DND-41 (cell line): ENCODE data around the gene THRA.
A peak's percentile ranks its signal among the peaks of the same experiment; 100 is the strongest.

ENCODE experiments used
- ATAC-seq: fragments of 200-7000 bp; cut with Tn5 transposase; 3 replicates; pipeline ENCODE4 v1.9.1; 2021; ENCODE audit warnings: low read depth; ENCODE audit not compliant: insufficient read depth
- DNase-seq: peaks from one replicate; pipeline ENCODE4 v3.0.0-alpha.2; 2020
- H2AFZ ChIP-seq: 2 replicates; pipeline ENCODE4 v1.6.0; 2012; ENCODE audit warnings: low read depth, low read length
- H3K27ac ChIP-seq: 2 replicates; pipeline ENCODE4 v1.5.1; 2012; ENCODE audit warnings: low read length, inconsistent platforms
- H3K27me3 ChIP-seq: fragments of 200-600 bp; sonication (generic); 2 replicates; pipeline ENCODE4 v1.6.0; 2012; ENCODE audit warnings: low read length, mild to moderate bottlenecking, inconsistent platforms; ENCODE audit not compliant: insufficient read depth, poor library complexity
- H3K36me3 ChIP-seq: 2 replicates; pipeline ENCODE4 v1.5.1; 2012; ENCODE audit warnings: low read length, inconsistent platforms; ENCODE audit not compliant: insufficient read depth
- H3K4me1 ChIP-seq: 2 replicates; pipeline ENCODE4 v1.5.1; 2012; ENCODE audit warnings: mild to moderate bottlenecking, low read length; ENCODE audit not compliant: insufficient read depth
- H3K4me2 ChIP-seq: 2 replicates; pipeline ENCODE4 v1.6.0; 2012; ENCODE audit warnings: mild to moderate bottlenecking, moderate library complexity, low read length, inconsistent platforms; ENCODE audit not compliant: insufficient read depth
- H3K4me3 ChIP-seq, 2 experiments: fragments of 200-600 bp in 1 of 2; shearing (Covaris generic) in 1 of 2; 2 replicates each; pipeline ENCODE4 v1.5.1; 2012 to 2016; ENCODE audit warnings: inconsistent platforms in 2 of 2, low read length in 2 of 2, mild to moderate bottlenecking in 2 of 2, low read depth in 1 of 2, moderate library complexity in 1 of 2
- H3K79me2 ChIP-seq: 2 replicates; pipeline ENCODE4 v1.6.0; 2012; ENCODE audit warnings: low read length, inconsistent platforms; ENCODE audit not compliant: insufficient read depth
- H3K9ac ChIP-seq: 2 replicates; pipeline ENCODE4 v1.6.0; 2012; ENCODE audit warnings: low read depth, mild to moderate bottlenecking, inconsistent platforms, low read length, moderate library complexity
- H3K9me3 ChIP-seq: 2 replicates; pipeline ENCODE4 v1.5.1; 2012; ENCODE audit warnings: low read length, moderate library complexity, mild to moderate bottlenecking, inconsistent platforms; ENCODE audit not compliant: insufficient read depth, severe bottlenecking
- H4K20me1 ChIP-seq: 2 replicates; pipeline ENCODE4 v1.6.0; 2012; ENCODE audit warnings: low read length; ENCODE audit not compliant: insufficient read depth
- CTCF ChIP-seq: IDR thresholded peaks from 2 replicates; pipeline ENCODE4 v1.5.1; 2012; ENCODE audit warnings: borderline replicate concordance, low read length, moderate library complexity, mild to moderate bottlenecking; ENCODE audit not compliant: poor library complexity, severe bottlenecking; ENCODE audit errors: extremely low read depth
- EZH2 ChIP-seq: IDR thresholded peaks from 3 replicates; pipeline ENCODE4 v1.6.1; 2012; ENCODE audit warnings: borderline replicate concordance, low read depth, mild to moderate bottlenecking, moderate library complexity, low read length, inconsistent platforms; ENCODE audit not compliant: severe bottlenecking

Gene THRA

GRCh38 chr17:40105861-40106759 is 43.3 kb downstream of the THRA start:
- peaks cover 37% of the 10 kb centered on the region for H3K4me1 ChIP-seq
- no peak overlapping the region for H2AFZ ChIP-seq
- H3K4me3 ChIP-seq: no peak overlapping the region

GRCh38 chr17:40106760-40107521 is 44.2 kb downstream of the THRA start:
- ATAC-seq: no peak
- H3K79me2 ChIP-seq: no peaks in the 10 kb centered on the region
- H3K27ac ChIP-seq: peak overlapping the region; percentile 65; the same call in 1 of the 2 replicates
- H3K4me1 ChIP-seq: peaks cover 41% of the 10 kb centered on the region
- H3K36me3 ChIP-seq: no peaks in the 10 kb centered on the region
- peak overlapping the region; percentile 73 for H2AFZ ChIP-seq
- TF ChIP-seq EZH2: no peak
- no peak for TF ChIP-seq CTCF
- H3K9me3 ChIP-seq: no peaks in the 10 kb centered on the region
- H3K4me3 ChIP-seq: no peak overlapping the region
- H4K20me1 ChIP-seq: no peaks in the 10 kb centered on the region
- H3K4me2 ChIP-seq: no peak overlapping the region
- no peak for DNase-seq
- no peaks in the 10 kb centered on the region for H3K27me3 ChIP-seq
- H3K9ac ChIP-seq: peak overlapping the region; percentile 44

More at GRCh38 chr17:40105861-40106759, 43.3 kb downstream of the THRA start:
- H4K20me1 ChIP-seq: no peaks in the 10 kb centered on the region
- H3K4me2 ChIP-seq: no peak overlapping the region
- DNase-seq: no peak
- no peak for ATAC-seq
- no peaks in the 10 kb centered on the region for H3K27me3 ChIP-seq
- no peaks in the 10 kb centered on the region for H3K9me3 ChIP-seq
- H3K27ac ChIP-seq: no peak overlapping the region
- H3K79me2 ChIP-seq: no peaks in the 10 kb centered on the region
- H3K36me3 ChIP-seq: no peaks in the 10 kb centered on the region
- no peak for TF ChIP-seq EZH2
- no peak for TF ChIP-seq CTCF
- H3K9ac ChIP-seq: no peak overlapping the region

GRCh38 chr17:40107522-40108174 is 44.9 kb downstream of the THRA start:
- ATAC-seq (peak; percentile 4; the same call in 1 of the 3 replicates), DNase-seq (no peak)
- Histone ChIP-seq H2AFZ (peak overlapping the region; percentile 73), H3K27ac (peak overlapping the region; percentile 65), H3K9me3 (no peaks in the 10 kb centered on the region), H3K4me1 (peaks cover 48% of the 10 kb centered on the region), H3K4me2 (peak overlapping the region; percentile 32; the same call in 1 of the 2 replicates), H3K79me2 (no peaks in the 10 kb centered on the region), H3K4me3 (no peak overlapping the region), H3K36me3 (no peaks in the 10 kb centered on the region), H3K27me3 (no peaks in the 10 kb centered on the region), H4K20me1 (no peaks in the 10 kb centered on the region), H3K9ac (peak overlapping the region; percentile 44)
- no peak for TF ChIP-seq EZH2
- TF ChIP-seq CTCF: no peak
